Osteoblast (primary cell): ENCODE measurements around the gene SEPTIN1. TPM values are rescaled to one million over a fixed set of nuclear protein-coding genes. Genes with fewer than 3 reads are reported as not detected.
A peak's percentile ranks its signal among the peaks of the same experiment; 100 is the strongest.

Experiments used
- DNase-seq: peaks from one replicate; pipeline ENCODE4 v3.0.0; 2011; ENCODE audit warnings: low spot score, mixed read lengths; ENCODE audit not compliant: insufficient read length; ENCODE audit errors: missing footprints
- H2AFZ ChIP-seq: 2 replicates; pipeline ENCODE4 v1.6.0; 2011; ENCODE audit warnings: mild to moderate bottlenecking, low read length
- H3K27ac ChIP-seq: 2 replicates; pipeline ENCODE4 v1.5.1; 2011; ENCODE audit warnings: mild to moderate bottlenecking, low read depth, low read length, moderate library complexity
- H3K27me3 ChIP-seq: 2 replicates; pipeline ENCODE4 v1.6.0; 2012; ENCODE audit warnings: mild to moderate bottlenecking, control low read depth, inconsistent platforms, low read length, moderate library complexity; ENCODE audit not compliant: insufficient read depth
- H3K36me3 ChIP-seq: 2 replicates; pipeline ENCODE4 v1.5.1; 2011; ENCODE audit warnings: mild to moderate bottlenecking, low read length, control low read depth, moderate library complexity; ENCODE audit not compliant: insufficient read depth
- H3K4me1 ChIP-seq: 2 replicates; pipeline ENCODE4 v1.5.1; 2011; ENCODE audit warnings: mild to moderate bottlenecking, low read length, control low read depth, moderate library complexity; ENCODE audit not compliant: insufficient read depth
- H3K4me2 ChIP-seq: 2 replicates; pipeline ENCODE4 v1.6.0; 2011; ENCODE audit warnings: mild to moderate bottlenecking, low read length; ENCODE audit not compliant: insufficient read depth
- H3K4me3 ChIP-seq: fragments of 200-600 bp; sonication (generic); 3 replicates; pipeline ENCODE4 v1.5.1; 2012; ENCODE audit warnings: mild to moderate bottlenecking, low read length, inconsistent platforms; ENCODE audit not compliant: insufficient read depth
- H3K79me2 ChIP-seq: 2 replicates; pipeline ENCODE4 v1.6.0; 2012; ENCODE audit warnings: mild to moderate bottlenecking, low read length, control low read depth, inconsistent platforms; ENCODE audit not compliant: insufficient read depth
- H3K9me3 ChIP-seq: 2 replicates; pipeline ENCODE4 v1.5.1; 2011; ENCODE audit warnings: low read depth, low read length, control low read depth
- H4K20me1 ChIP-seq: 2 replicates; pipeline ENCODE4 v1.6.0; 2012; ENCODE audit warnings: mild to moderate bottlenecking, low read length, control low read depth; ENCODE audit not compliant: insufficient read depth
- CTCF ChIP-seq: IDR thresholded peaks from 2 replicates; pipeline ENCODE4 v1.5.1; 2011; ENCODE audit warnings: mild to moderate bottlenecking, low read depth, low read length, moderate library complexity; ENCODE audit errors: extremely low read depth
- total RNA-seq: library from RNA; depleted of rRNA; stranded (reverse); fragments of >200 nt; gene quantifications from 2 replicates; pipeline ENCODE4 v1.2.3, GENCODE V29; 2012

Gene SEPTIN1
- total RNA-seq, 1 donor: not detected

GRCh38 chr16:30377812-30378235, 4.5 kb downstream of the SEPTIN1 start:
- peak; percentile 96 for DNase-seq
- no peak for TF ChIP-seq CTCF
- Histone ChIP-seq H3K4me2 (peak overlapping the region; percentile 95), H3K4me1 (peaks cover 14% of the 10 kb centered on the region), H3K9me3 (no peaks in the 10 kb centered on the region), H3K79me2 (peaks cover 4% of the 10 kb centered on the region), H3K27me3 (no peaks in the 10 kb centered on the region), H3K36me3 (no peaks in the 10 kb centered on the region), H3K27ac (peak overlapping the region; percentile 91), H3K4me3 (peak overlapping the region; percentile 88), H4K20me1 (peaks cover 8% of the 10 kb centered on the region), H2AFZ (peak overlapping the region; percentile 90)

GRCh38 chr16:30377050-30377811, 5.1 kb downstream of the SEPTIN1 start:
- H3K4me2 ChIP-seq: peak overlapping the region; percentile 95
- DNase-seq: no peak
- H3K4me3 ChIP-seq: peak overlapping the region; percentile 88
- H4K20me1 ChIP-seq: peaks cover 8% of the 10 kb centered on the region
- TF ChIP-seq CTCF: no peak
- H3K36me3 ChIP-seq: no peaks in the 10 kb centered on the region
- H3K9me3 ChIP-seq: no peaks in the 10 kb centered on the region
- H3K27me3 ChIP-seq: no peaks in the 10 kb centered on the region
- peak overlapping the region; percentile 91 for H3K27ac ChIP-seq
- peaks cover 14% of the 10 kb centered on the region for H3K4me1 ChIP-seq
- peak overlapping the region; percentile 90 for H2AFZ ChIP-seq
- H3K79me2 ChIP-seq: peaks cover 4% of the 10 kb centered on the region

GRCh38 chr16:30376461-30376902, 5.9 kb downstream of the SEPTIN1 start:
- Histone ChIP-seq H3K4me3 (no peak overlapping the region), H3K4me1 (peaks cover 14% of the 10 kb centered on the region), H3K27me3 (no peaks in the 10 kb centered on the region), H3K9me3 (no peaks in the 10 kb centered on the region), H3K27ac (no peak overlapping the region), H3K79me2 (peaks cover 4% of the 10 kb centered on the region), H2AFZ (no peak overlapping the region), H3K4me2 (no peak overlapping the region), H4K20me1 (peaks cover 5% of the 10 kb centered on the region), H3K36me3 (no peaks in the 10 kb centered on the region)
- DNase-seq: no peak
- no peak for TF ChIP-seq CTCF

GRCh38 chr16:30375864-30376263, 6.5 kb downstream of the SEPTIN1 start:
- Histone ChIP-seq H3K27me3 (no peaks in the 10 kb centered on the region), H3K36me3 (no peaks in the 10 kb centered on the region), H2AFZ (no peak overlapping the region), H4K20me1 (peaks cover 5% of the 10 kb centered on the region), H3K79me2 (peaks cover 4% of the 10 kb centered on the region), H3K4me3 (no peak overlapping the region), H3K27ac (no peak overlapping the region), H3K4me1 (peaks cover 19% of the 10 kb centered on the region), H3K9me3 (no peaks in the 10 kb centered on the region), H3K4me2 (no peak overlapping the region)
- TF ChIP-seq CTCF: no peak
- DNase-seq: peak; percentile 72
